HEK293T (cell line): ENCODE data around the gene DGKQ.

Source experiments
- BHLHE40 ChIP-seq: fragments of 450-650 bp; IDR thresholded peaks from 2 replicates; pipeline ENCODE4 v1.6.1; 2016; ENCODE audit warnings: mild to moderate bottlenecking, moderate library complexity, borderline replicate concordance
- FOXA1 ChIP-seq: fragments of 450-650 bp; IDR thresholded peaks from 2 replicates; pipeline ENCODE4 v1.6.1; 2016; ENCODE audit warnings: mild to moderate bottlenecking
- FOXK2 ChIP-seq: fragments of 450-650 bp; IDR thresholded peaks from 2 replicates; pipeline ENCODE4 v1.6.1; 2016; ENCODE audit warnings: mild to moderate bottlenecking
- FOXM1 ChIP-seq: fragments of 450-650 bp; IDR thresholded peaks from 2 replicates; pipeline ENCODE4 v1.6.1; 2017; ENCODE audit warnings: mild to moderate bottlenecking, borderline replicate concordance
- L3MBTL2 ChIP-seq: fragments of 450-650 bp; conservative IDR thresholded peaks from 2 replicates; pipeline ENCODE4 v1.6.1; 2016; ENCODE audit warnings: mild to moderate bottlenecking
- PKNOX1 ChIP-seq: fragments of 450-650 bp; IDR thresholded peaks from 2 replicates; pipeline ENCODE4 v1.6.1; 2016
- SUZ12 ChIP-seq: fragments of 450-650 bp; IDR thresholded peaks from 2 replicates; pipeline ENCODE4 v1.6.1; 2016; ENCODE audit warnings: mild to moderate bottlenecking
- TARDBP ChIP-seq: fragments of 450-650 bp; IDR thresholded peaks from 2 replicates; pipeline ENCODE4 v1.6.1; 2016
- ZNF384 ChIP-seq: fragments of 450-650 bp; IDR thresholded peaks from 2 replicates; pipeline ENCODE4 v1.6.1; 2016

GRCh38 chr4:1003271-1004070 lies 30.1 kb upstream of the DGKQ start:
- TF ChIP-seq ZNF384 (no peak), L3MBTL2 (no peak), PKNOX1 (no peak), TARDBP (no peak), BHLHE40 (no peak), SUZ12 (no peak), FOXA1 (no peak), FOXM1 (no peak), FOXK2 (no peak)
